Astrocyte (in vitro differentiated cells and primary cell): ENCODE results near the gene KATNB1. TPM values are rescaled to one million over a fixed set of nuclear protein-coding genes. Genes with fewer than 3 reads are reported as not detected.
A peak's percentile ranks its signal among the peaks of the same experiment; 100 is the strongest.

Experiments
- DNase-seq: peaks from one replicate; pipeline ENCODE4 v3.0.0-alpha.2; 2010; ENCODE audit warnings: low read depth
- FAIRE-seq: peaks from 2 replicates; lab custom pipeline; 2011; peaks lifted over from hg19 to GRCh38; lab: Jason Lieb, UNC
- H2AFZ ChIP-seq: 2 replicates; pipeline ENCODE4 v1.6.0; 2012; ENCODE audit warnings: low read depth, low read length, inconsistent platforms
- H3K27ac ChIP-seq: 2 replicates; pipeline ENCODE4 v1.5.1; 2011; ENCODE audit warnings: low read depth, low read length, inconsistent platforms
- H3K27me3 ChIP-seq: 2 replicates; pipeline ENCODE4 v1.6.0; 2011; ENCODE audit warnings: low read length, inconsistent platforms; ENCODE audit not compliant: insufficient read depth
- H3K36me3 ChIP-seq: 2 replicates; pipeline ENCODE4 v1.5.1; 2011; ENCODE audit warnings: low read length, inconsistent platforms; ENCODE audit not compliant: insufficient read depth
- H3K4me1 ChIP-seq: 2 replicates; pipeline ENCODE4 v1.5.1; 2011; ENCODE audit warnings: low read length, inconsistent platforms; ENCODE audit not compliant: insufficient read depth
- H3K4me2 ChIP-seq: 2 replicates; pipeline ENCODE4 v1.6.0; 2012; ENCODE audit warnings: low read length, inconsistent platforms
- H3K4me3 ChIP-seq: 2 replicates; pipeline ENCODE4 v1.5.1; 2011; ENCODE audit warnings: low read depth, mild to moderate bottlenecking, low read length, inconsistent platforms; ENCODE audit not compliant: insufficient read depth
- H3K79me2 ChIP-seq: 2 replicates; pipeline ENCODE4 v1.6.0; 2012; ENCODE audit warnings: mild to moderate bottlenecking, low read length, inconsistent platforms; ENCODE audit not compliant: insufficient read depth
- H3K9ac ChIP-seq: 2 replicates; pipeline ENCODE4 v1.6.0; 2012; ENCODE audit warnings: mild to moderate bottlenecking, low read length, inconsistent platforms
- H3K9me3 ChIP-seq: 2 replicates; pipeline ENCODE4 v1.5.1; 2012; ENCODE audit warnings: low read depth, mild to moderate bottlenecking, low read length, inconsistent platforms; ENCODE audit not compliant: insufficient read depth
- H4K20me1 ChIP-seq: 2 replicates; pipeline ENCODE4 v1.6.0; 2012; ENCODE audit warnings: low read length, inconsistent platforms; ENCODE audit not compliant: insufficient read depth
- H3K27ac Mint-ChIP-seq: one replicate; pipeline ENCODE4 v1.8.0; 2021; ENCODE audit warnings: mild to moderate bottlenecking, mixed read lengths; ENCODE audit not compliant: unreplicated experiment
- H3K27me3 Mint-ChIP-seq: one replicate; pipeline ENCODE4 v1.8.0; 2021; ENCODE audit warnings: low read depth, mixed read lengths; ENCODE audit not compliant: unreplicated experiment
- H3K36me3 Mint-ChIP-seq: one replicate; pipeline ENCODE4 v1.8.0; 2021; ENCODE audit warnings: low read depth, mixed read lengths; ENCODE audit not compliant: unreplicated experiment
- H3K4me1 Mint-ChIP-seq: one replicate; pipeline ENCODE4 v1.8.0; 2021; ENCODE audit warnings: low read depth, mixed read lengths; ENCODE audit not compliant: unreplicated experiment
- H3K4me3 Mint-ChIP-seq: one replicate; pipeline ENCODE4 v1.8.0; 2021; ENCODE audit warnings: mild to moderate bottlenecking, moderate library complexity, mixed read lengths; ENCODE audit not compliant: unreplicated experiment
- H3K9me3 Mint-ChIP-seq: one replicate; pipeline ENCODE4 v1.8.0; 2021; ENCODE audit warnings: mild to moderate bottlenecking, mixed read lengths; ENCODE audit not compliant: unreplicated experiment
- EZH2 ChIP-seq: IDR thresholded peaks from 2 replicates; pipeline ENCODE4 v1.6.1; 2012; ENCODE audit warnings: mild to moderate bottlenecking, low read length, inconsistent platforms; ENCODE audit not compliant: insufficient read depth
- total RNA-seq: library from RNA; stranded (reverse); gene quantifications from 2 replicates; pipeline ENCODE4 v1.2.1, GENCODE V29; 2021
- TF ChIP-seq, protein P1 (sequence below): IDR thresholded peaks from 2 replicates; pipeline ENCODE4 v1.5.1; 2011; ENCODE audit warnings: low read depth, mild to moderate bottlenecking, inconsistent platforms, low read length, moderate library complexity; ENCODE audit not compliant: insufficient read depth

KATNB1 gene
- total RNA-seq, 1 donor from 2014 or later: 28.6 TPM

DNA sequence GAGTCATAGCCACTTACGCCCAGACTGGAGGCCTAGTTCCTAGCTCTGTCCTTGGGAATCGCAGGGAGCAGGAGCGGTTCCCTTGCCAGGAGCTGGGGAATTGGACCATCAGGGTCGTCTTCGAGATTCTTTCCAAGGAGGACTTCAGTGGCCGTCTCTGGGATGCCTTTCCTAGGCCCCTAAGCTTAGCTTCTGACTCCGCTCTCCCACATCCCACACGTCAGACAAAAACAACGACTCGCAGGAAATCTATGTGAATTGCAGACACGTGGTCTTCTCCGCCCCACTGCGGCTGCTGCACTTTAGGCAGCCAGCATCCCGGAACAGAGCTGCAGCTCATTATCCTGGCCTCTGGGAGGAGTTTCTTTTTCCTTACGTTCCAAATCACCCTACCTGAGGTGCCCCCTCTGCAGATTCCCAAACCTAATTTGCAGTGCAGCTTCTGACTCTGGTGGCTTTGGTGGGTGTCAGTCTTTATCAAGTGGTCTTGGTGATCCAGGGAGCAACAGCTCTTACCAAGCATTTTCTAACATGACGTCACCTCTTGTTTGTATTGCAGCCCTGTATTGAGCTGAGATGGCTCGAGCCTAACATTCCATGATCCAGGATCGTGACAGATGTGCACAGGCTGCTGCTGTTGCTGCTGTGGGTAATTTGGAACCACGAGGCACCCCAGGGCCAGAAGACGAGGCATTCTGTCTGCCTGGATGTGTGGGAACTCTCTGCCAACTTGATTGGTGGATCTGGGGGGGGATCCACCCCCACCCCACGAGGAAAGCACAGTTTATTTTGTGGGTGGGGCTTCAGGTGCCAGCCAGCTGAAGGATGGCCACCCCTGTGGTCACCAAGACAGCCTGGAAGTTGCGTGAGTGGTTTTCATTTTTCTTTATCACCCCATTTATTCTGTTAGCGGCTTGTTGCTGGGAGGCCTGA is 1.1 kb downstream of the KATNB1 start:
- FAIRE-seq (no peak), DNase-seq (peak; percentile 77)
- H2AFZ ChIP-seq: peak overlapping the region; percentile 88

DNA sequence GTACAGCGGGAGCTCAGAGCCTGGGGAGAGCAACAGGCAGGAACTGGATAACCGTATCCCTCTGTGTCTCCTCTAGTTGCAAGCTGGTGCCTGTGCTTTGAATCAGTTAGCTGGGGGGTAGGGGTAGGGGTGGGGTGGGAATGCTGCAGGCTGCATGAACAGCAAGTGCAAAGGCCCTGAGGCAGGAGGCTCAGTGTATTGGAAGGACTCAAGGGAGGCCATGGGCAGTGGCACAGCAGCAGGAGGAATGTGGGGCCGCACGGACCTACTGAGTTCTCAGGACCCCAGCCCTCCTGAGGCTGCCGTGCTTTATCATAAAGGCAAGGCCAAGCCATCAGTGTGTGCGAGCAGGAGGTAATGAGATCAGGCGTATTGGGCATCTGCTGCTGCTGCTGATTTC is 3.3 kb downstream of the KATNB1 start:
- H3K36me3 Mint-ChIP-seq: peaks cover 6% of the 10 kb centered on the region
- Histone ChIP-seq H3K9me3 (no peaks in the 10 kb centered on the region), H3K4me2 (no peak overlapping the region), H2AFZ (no peak overlapping the region), H3K27ac (no peak overlapping the region), H3K4me1 (peaks cover 23% of the 10 kb centered on the region), H3K36me3 (no peaks in the 10 kb centered on the region), H3K79me2 (peaks cover 4% of the 10 kb centered on the region), H3K27me3 (no peaks in the 10 kb centered on the region), H4K20me1 (no peaks in the 10 kb centered on the region), H3K9ac (no peak overlapping the region), H3K4me3 (no peak overlapping the region)
- H3K4me1 Mint-ChIP-seq: peaks cover 13% of the 10 kb centered on the region
- H3K4me3 Mint-ChIP-seq: no peak overlapping the region
- H3K9me3 Mint-ChIP-seq: no peaks in the 10 kb centered on the region
- no peak for FAIRE-seq
- DNase-seq: no peak
- H3K27me3 Mint-ChIP-seq: no peaks in the 10 kb centered on the region
- no peak for TF ChIP-seq EZH2
- TF ChIP-seq, protein P1, sequence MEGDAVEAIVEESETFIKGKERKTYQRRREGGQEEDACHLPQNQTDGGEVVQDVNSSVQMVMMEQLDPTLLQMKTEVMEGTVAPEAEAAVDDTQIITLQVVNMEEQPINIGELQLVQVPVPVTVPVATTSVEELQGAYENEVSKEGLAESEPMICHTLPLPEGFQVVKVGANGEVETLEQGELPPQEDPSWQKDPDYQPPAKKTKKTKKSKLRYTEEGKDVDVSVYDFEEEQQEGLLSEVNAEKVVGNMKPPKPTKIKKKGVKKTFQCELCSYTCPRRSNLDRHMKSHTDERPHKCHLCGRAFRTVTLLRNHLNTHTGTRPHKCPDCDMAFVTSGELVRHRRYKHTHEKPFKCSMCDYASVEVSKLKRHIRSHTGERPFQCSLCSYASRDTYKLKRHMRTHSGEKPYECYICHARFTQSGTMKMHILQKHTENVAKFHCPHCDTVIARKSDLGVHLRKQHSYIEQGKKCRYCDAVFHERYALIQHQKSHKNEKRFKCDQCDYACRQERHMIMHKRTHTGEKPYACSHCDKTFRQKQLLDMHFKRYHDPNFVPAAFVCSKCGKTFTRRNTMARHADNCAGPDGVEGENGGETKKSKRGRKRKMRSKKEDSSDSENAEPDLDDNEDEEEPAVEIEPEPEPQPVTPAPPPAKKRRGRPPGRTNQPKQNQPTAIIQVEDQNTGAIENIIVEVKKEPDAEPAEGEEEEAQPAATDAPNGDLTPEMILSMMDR: no peak
- no peak overlapping the region for H3K27ac Mint-ChIP-seq

More for the DNA sequence above, 1.1 kb downstream of the KATNB1 start:
- no peaks in the 10 kb centered on the region for H3K36me3 ChIP-seq
- H3K4me2 ChIP-seq: peak overlapping the region; percentile 99
- no peak for TF ChIP-seq EZH2
- Mint-ChIP-seq H3K36me3 (peaks cover 7% of the 10 kb centered on the region), H3K27ac (peak overlapping the region; percentile 98), H3K4me1 (peaks cover 13% of the 10 kb centered on the region), H3K4me3 (peak overlapping the region; percentile 94), H3K9me3 (no peaks in the 10 kb centered on the region), H3K27me3 (no peaks in the 10 kb centered on the region)
- H3K27ac ChIP-seq: peak overlapping the region; percentile 88
- H3K9ac ChIP-seq: peak overlapping the region; percentile 87
- H3K9me3 ChIP-seq: no peaks in the 10 kb centered on the region
- H3K4me3 ChIP-seq: peak overlapping the region; percentile 75
- no peaks in the 10 kb centered on the region for H3K27me3 ChIP-seq
- peaks cover 4% of the 10 kb centered on the region for H3K79me2 ChIP-seq
- no peaks in the 10 kb centered on the region for H4K20me1 ChIP-seq
- peaks cover 23% of the 10 kb centered on the region for H3K4me1 ChIP-seq

DNA sequence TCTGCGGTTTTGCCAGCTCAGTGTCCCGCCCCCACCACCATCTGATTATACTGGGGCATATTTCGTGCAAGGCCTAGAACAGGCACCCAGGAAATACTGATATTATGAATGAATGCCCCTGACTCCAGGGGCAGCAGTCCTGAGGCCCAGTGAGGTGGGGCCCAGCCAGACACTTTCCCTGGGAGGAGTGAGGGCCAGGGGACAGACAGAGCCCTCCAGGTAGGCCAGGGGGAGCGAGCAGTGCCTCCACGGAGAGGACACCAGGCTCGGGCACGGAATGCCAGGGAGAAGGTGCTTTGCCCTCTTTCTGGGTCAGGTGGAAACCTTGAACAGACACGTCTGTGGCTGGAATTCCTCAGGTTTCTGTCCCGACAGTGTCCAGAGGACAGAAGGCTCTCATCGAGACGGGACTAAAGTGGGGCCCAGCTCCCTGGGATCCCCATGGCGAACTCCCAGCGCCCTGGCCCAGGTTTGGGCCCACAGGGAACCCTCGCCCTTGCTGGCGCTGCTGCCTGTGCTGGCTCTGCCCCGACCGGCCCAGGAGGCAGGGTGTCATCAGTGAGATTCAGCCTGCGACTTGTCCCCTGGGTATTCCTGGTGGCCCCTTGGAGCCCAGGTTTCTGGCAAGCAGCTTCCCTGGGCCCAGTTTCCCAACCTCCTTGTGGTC is 4.3 kb downstream of the KATNB1 start:
- no peak for FAIRE-seq

More for the DNA sequence above, 4.3 kb downstream of the KATNB1 start:
- H3K36me3 Mint-ChIP-seq: peaks cover 7% of the 10 kb centered on the region
- H3K4me2 ChIP-seq: no peak overlapping the region
- H4K20me1 ChIP-seq: no peaks in the 10 kb centered on the region
- no peaks in the 10 kb centered on the region for H3K27me3 ChIP-seq
- H2AFZ ChIP-seq: no peak overlapping the region
- H3K4me3 ChIP-seq: no peak overlapping the region
- no peaks in the 10 kb centered on the region for H3K36me3 ChIP-seq
- DNase-seq: no peak
- H3K27me3 Mint-ChIP-seq: no peaks in the 10 kb centered on the region
- H3K79me2 ChIP-seq: peaks cover 4% of the 10 kb centered on the region
- no peaks in the 10 kb centered on the region for H3K9me3 ChIP-seq
- H3K9me3 Mint-ChIP-seq: no peaks in the 10 kb centered on the region
- H3K27ac ChIP-seq: no peak overlapping the region
- H3K4me1 Mint-ChIP-seq: peaks cover 13% of the 10 kb centered on the region
- H3K4me1 ChIP-seq: peaks cover 18% of the 10 kb centered on the region
- TF ChIP-seq EZH2: no peak
- TF ChIP-seq, protein P1: no peak
- H3K9ac ChIP-seq: no peak overlapping the region
- no peak overlapping the region for H3K27ac Mint-ChIP-seq
- H3K4me3 Mint-ChIP-seq: no peak overlapping the region
